SK-N-SH (cell line): Measurements from ENCODE around the gene TCEAL7. TPM values are rescaled to one million over a fixed set of nuclear protein-coding genes. Genes with fewer than 3 reads are reported as not detected.
A peak's percentile ranks its signal among the peaks of the same experiment; 100 is the strongest.
"Not testable (repeated sequence)": the region's sequence is repeated elsewhere in the genome, so short reads cannot be mapped to it uniquely, and the experiment has no call there.

Experiments
- CTCF ChIA-PET: fragments of 300-600, 350-600 bp; formaldehyde crosslinking; extraction: SDS; loops from one replicate; lab custom pipeline; 2021; lab: Yijun Ruan, JAX
- POLR2A ChIA-PET: fragments of 350-600 bp; sonication (Branson Sonifier 250); formaldehyde crosslinking; extraction: SDS; loops from one replicate; lab custom pipeline; 2020; ENCODE audit warnings: antibody characterized with exemption, inconsistent platforms; lab: Yijun Ruan, JAX
- DNase-seq: peaks from one replicate; pipeline ENCODE4 v3.0.0; 2012
- H2AFZ ChIP-seq: fragments of 200-600 bp; sonication (generic); 2 replicates; pipeline ENCODE4 v1.8.1; 2016; ENCODE audit warnings: antibody characterized with exemption, mild to moderate bottlenecking, low read depth
- H3F3A ChIP-seq: fragments of 200-600 bp; sonication (generic); replicated peaks from 2 replicates; pipeline ENCODE3; 2016; ENCODE audit warnings: antibody characterized with exemption, mild to moderate bottlenecking; ENCODE audit not compliant: insufficient read depth
- H3K27ac ChIP-seq, 2 experiments: fragments of 200-500 bp in 1 of 2; fragments of 200-600 bp in 1 of 2; sonication (Bioruptor generic) in 1 of 2; sonication (generic), shearing (Covaris generic) in 1 of 2; 2 replicates each; pipeline versions ENCODE4 v1.5.1 to v1.6.1; 2014 to 2016; ENCODE audit warnings: low read depth in 2 of 2, inconsistent platforms in 1 of 2, low read length in 1 of 2, mild to moderate bottlenecking in 1 of 2, mixed read lengths in 1 of 2
- H3K27me3 ChIP-seq: fragments of 200-600 bp; sonication (generic), shearing (Covaris generic); 2 replicates; pipeline ENCODE4 v1.6.1; 2016; ENCODE audit warnings: mixed run types; ENCODE audit not compliant: insufficient read depth
- H3K36me3 ChIP-seq, 2 experiments: fragments of 200-500 bp in 1 of 2; fragments of 200-600 bp in 1 of 2; sonication (Bioruptor generic) in 1 of 2; sonication (generic) in 1 of 2; replicated peaks in 1 of 2; 2 replicates each; pipeline versions ENCODE3 to v1.5.1; 2014 to 2016; ENCODE audit warnings: low read length in 1 of 2, mild to moderate bottlenecking in 1 of 2; ENCODE audit not compliant: insufficient read depth in 2 of 2, control insufficient read depth in 1 of 2
- H3K4me1 ChIP-seq, 2 experiments: fragments of 200-500 bp in 1 of 2; fragments of 200-600 bp in 1 of 2; sonication (Bioruptor generic) in 1 of 2; sonication (generic), shearing (Covaris generic) in 1 of 2; 2 replicates each; pipeline versions ENCODE4 v1.5.1 to v1.6.1; 2014 to 2016; ENCODE audit warnings: low read depth in 1 of 2, low read length in 1 of 2, mixed run types in 1 of 2; ENCODE audit not compliant: insufficient read depth in 2 of 2, control insufficient read depth in 1 of 2
- H3K4me2 ChIP-seq: fragments of 200-600 bp; sonication (generic), shearing (Covaris generic); 2 replicates; pipeline ENCODE4 v1.6.1; 2017; ENCODE audit warnings: mixed run types
- H3K4me3 ChIP-seq, 2 experiments: fragments of 200-500 bp in 1 of 2; fragments of 200-600 bp in 1 of 2; sonication (Bioruptor generic) in 1 of 2; sonication (generic), shearing (Covaris generic) in 1 of 2; 2 replicates each; pipeline versions ENCODE4 v1.5.1 to v1.8.1; 2014 to 2016; ENCODE audit warnings: low read depth in 2 of 2, inconsistent platforms in 1 of 2, low read length in 1 of 2, mild to moderate bottlenecking in 1 of 2, mixed read lengths in 1 of 2, moderate library complexity in 1 of 2
- H3K79me2 ChIP-seq: fragments of 200-600 bp; sonication (generic); 2 replicates; pipeline ENCODE4 v1.8.1; 2017; ENCODE audit warnings: mild to moderate bottlenecking; ENCODE audit not compliant: insufficient read depth
- H3K9ac ChIP-seq: fragments of 200-600 bp; sonication (generic); 2 replicates; pipeline ENCODE4 v1.6.1; 2017; ENCODE audit warnings: mixed run types
- H3K9me2 ChIP-seq: fragments of 200-600 bp; sonication (generic); 2 replicates; pipeline ENCODE4 v1.6.1; 2017; ENCODE audit warnings: mixed run types
- H3K9me3 ChIP-seq: fragments of 200-600 bp; sonication (generic); 2 replicates; pipeline ENCODE4 v1.6.1; 2017; ENCODE audit warnings: mixed run types, mild to moderate bottlenecking, moderate library complexity
- H4K20me1 ChIP-seq: fragments of 200-600 bp; sonication (generic); 2 replicates; pipeline ENCODE4 v1.6.1; 2017; ENCODE audit warnings: mild to moderate bottlenecking, mixed run types; ENCODE audit not compliant: insufficient read depth
- CHD2 ChIP-seq: fragments of 150-350 bp; IDR thresholded peaks from 2 replicates; pipeline ENCODE4 v1.6.1; 2018; ENCODE audit warnings: low read length; ENCODE audit not compliant: partially characterized antibody
- EP300 ChIP-seq, 2 experiments: IDR thresholded peaks; 2 replicates each; pipeline versions ENCODE4 v1.4.0 to v1.6.1; 2012; ENCODE audit warnings: borderline replicate concordance in 1 of 2, low read depth in 1 of 2, low read length in 1 of 2
- FOXM1 ChIP-seq: IDR thresholded peaks from 2 replicates; pipeline ENCODE4 v1.4.0; 2012; ENCODE audit warnings: low read depth, mild to moderate bottlenecking
- GABPA ChIP-seq: IDR thresholded peaks from 2 replicates; pipeline ENCODE4 v1.4.0; 2012; ENCODE audit warnings: low read depth, mild to moderate bottlenecking
- GATA2 ChIP-seq: sonication (generic); formaldehyde crosslinking; IDR thresholded peaks from 2 replicates; pipeline ENCODE4 v1.5.0; 2020; ENCODE audit warnings: mild to moderate bottlenecking, missing genetic modification reagents
- MXI1 ChIP-seq: IDR thresholded peaks from 2 replicates; pipeline ENCODE4 v1.6.1; 2012; ENCODE audit warnings: mild to moderate bottlenecking, low read depth, low read length, improper control_type of control experiment
- NRF1 ChIP-seq: IDR thresholded peaks from 2 replicates; pipeline ENCODE4 v1.6.1; 2012; ENCODE audit warnings: low read depth, mild to moderate bottlenecking, low read length
- RCOR1 ChIP-seq: fragments of 150-350 bp; IDR thresholded peaks from 2 replicates; pipeline ENCODE4 v1.6.1; 2017; ENCODE audit warnings: antibody characterized with exemption, low read length
- SIN3A ChIP-seq: IDR thresholded peaks from 2 replicates; pipeline ENCODE4 v1.6.1; 2012; ENCODE audit warnings: low read depth, mild to moderate bottlenecking, low read length, moderate library complexity, borderline replicate concordance
- SMC3 ChIP-seq: IDR thresholded peaks from 2 replicates; pipeline ENCODE4 v1.6.1; 2012; ENCODE audit warnings: low read depth, low read length, improper control_type of control experiment
- TCF12 ChIP-seq: IDR thresholded peaks from 2 replicates; pipeline ENCODE4 v1.4.0; 2012
- TEAD4 ChIP-seq: IDR thresholded peaks from 2 replicates; pipeline ENCODE4 v1.4.0; 2012; ENCODE audit warnings: mild to moderate bottlenecking, borderline replicate concordance; ENCODE audit not compliant: insufficient read depth
- YY1 ChIP-seq: IDR thresholded peaks from 2 replicates; pipeline ENCODE4 v1.4.0; 2012; ENCODE audit warnings: low read depth, mild to moderate bottlenecking
- WGBS: methylation state at CpG from one replicate; pipeline ENCODE4 v1.1.6; 2017; ENCODE audit warnings: low lambda C conversion rate; 5-methylcytosine and 5-hydroxymethylcytosine counted together
- polyA plus RNA-seq, 3 experiments: library from polyadenylated mRNA; depleted of rRNA; stranded (reverse); fragments of >200 nt; gene quantifications; 2 replicates each; pipeline ENCODE4 v1.2.3, GENCODE V29; 2012
- TF ChIP-seq, protein P1 (sequence below): IDR thresholded peaks from 2 replicates; pipeline ENCODE4 v1.4.0; 2012; ENCODE audit warnings: low read depth, borderline replicate concordance

The TCEAL7 gene
- polyA plus RNA-seq, 1 of the 3 experiments (the other 2 are of a cell fraction), result 20.2 TPM

GRCh38 chrX:103359605-103360004 lies 29.6 kb downstream of the TCEAL7 start:
- DNase-seq, H3F3A ChIP-seq, H3K4me3 ChIP-seq, H4K20me1 ChIP-seq, H2AFZ ChIP-seq, H3K27me3 ChIP-seq, H3K4me2 ChIP-seq, POLR2A ChIA-PET, H3K27ac ChIP-seq, CTCF ChIA-PET, H3K4me1 ChIP-seq, H3K36me3 ChIP-seq, H3K9ac ChIP-seq, H3K9me3 ChIP-seq, H3K9me2 ChIP-seq: not testable (repeated sequence)
- peaks cover 26% of the 10 kb centered on the region for H3K79me2 ChIP-seq
- 54% methylated on average over 3 of the region's 3 CpGs for WGBS

- Histone ChIP-seq H3K79me2 (peaks cover 26% of the 10 kb centered on the region), H3K4me2 (no peak overlapping the region), H3K9me3 (no peaks in the 10 kb centered on the region), H4K20me1 (no peaks in the 10 kb centered on the region), H2AFZ (no peak overlapping the region), H3K9me2 (no peaks in the 10 kb centered on the region), H3F3A (no peaks in the 10 kb centered on the region), H3K27me3 (no peaks in the 10 kb centered on the region), H3K4me1 (peaks cover 0 to 3% of the 10 kb centered on the region in 2 experiments; a peak in 2 of 4 replicates), H3K27ac (peak overlapping the region; percentile 22 to 24; a peak in 2 of 4 replicates), H3K9ac (no peak overlapping the region), H3K36me3 (peaks cover 7 to 9% of the 10 kb centered on the region in 2 experiments), H3K4me3 (no peak overlapping the region)
- DNase-seq, result peak; percentile 19
- WGBS, result 51% methylated on average over 2 of the region's 2 CpGs
- no peak for TF ChIP-seq GABPA
- no peak for TF ChIP-seq SIN3A
- TF ChIP-seq, protein P1, sequence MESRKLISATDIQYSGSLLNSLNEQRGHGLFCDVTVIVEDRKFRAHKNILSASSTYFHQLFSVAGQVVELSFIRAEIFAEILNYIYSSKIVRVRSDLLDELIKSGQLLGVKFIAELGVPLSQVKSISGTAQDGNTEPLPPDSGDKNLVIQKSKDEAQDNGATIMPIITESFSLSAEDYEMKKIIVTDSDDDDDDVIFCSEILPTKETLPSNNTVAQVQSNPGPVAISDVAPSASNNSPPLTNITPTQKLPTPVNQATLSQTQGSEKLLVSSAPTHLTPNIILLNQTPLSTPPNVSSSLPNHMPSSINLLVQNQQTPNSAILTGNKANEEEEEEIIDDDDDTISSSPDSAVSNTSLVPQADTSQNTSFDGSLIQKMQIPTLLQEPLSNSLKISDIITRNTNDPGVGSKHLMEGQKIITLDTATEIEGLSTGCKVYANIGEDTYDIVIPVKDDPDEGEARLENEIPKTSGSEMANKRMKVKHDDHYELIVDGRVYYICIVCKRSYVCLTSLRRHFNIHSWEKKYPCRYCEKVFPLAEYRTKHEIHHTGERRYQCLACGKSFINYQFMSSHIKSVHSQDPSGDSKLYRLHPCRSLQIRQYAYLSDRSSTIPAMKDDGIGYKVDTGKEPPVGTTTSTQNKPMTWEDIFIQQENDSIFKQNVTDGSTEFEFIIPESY, result no peak
- TF ChIP-seq TCF12, result no peak
- TF ChIP-seq FOXM1, result no peak
- POLR2A ChIA-PET, result no interaction called here
- CTCF ChIA-PET, result no interaction called here
Observed at GRCh38 chrX:103360092-103360491, 30.1 kb downstream of the TCEAL7 start.

GRCh38 chrX:103360916-103361315 lies 30.9 kb downstream of the TCEAL7 start:
- H3K4me2 ChIP-seq, result no peak overlapping the region
- H3K27me3 ChIP-seq, result no peaks in the 10 kb centered on the region
- POLR2A ChIA-PET, result no interaction called here
- H3K79me2 ChIP-seq, result peaks cover 24% of the 10 kb centered on the region
- peaks cover 0 to 3% of the 10 kb centered on the region in 2 experiments; a peak in 2 of 4 replicates for H3K4me1 ChIP-seq
- no peak for DNase-seq
- peak overlapping the region in 1 of 2 experiments; percentile 24; a peak in 1 of 4 replicates for H3K27ac ChIP-seq
- H3K9ac ChIP-seq, result no peak overlapping the region
- no peaks in the 10 kb centered on the region for H3F3A ChIP-seq
- H4K20me1 ChIP-seq, result no peaks in the 10 kb centered on the region
- TF ChIP-seq CHD2 (no peak), YY1 (no peak), GATA2 (CRISPR knock-in tag) (no peak), NRF1 (no peak), RCOR1 (no peak), TEAD4 (no peak), FOXM1 (no peak), SIN3A (no peak), EP300 (IDR thresholded peaks at IDR 0.05; ENCODE audit: borderline replicate concordance in 1 of 2, low read depth in 1 of 2, low read length in 1 of 2) (no peak), SMC3 (no peak), TCF12 (no peak), MXI1 (no peak)
- H3K9me3 ChIP-seq, result no peaks in the 10 kb centered on the region
- H3K4me3 ChIP-seq, result no peak overlapping the region
- H3K9me2 ChIP-seq, result no peaks in the 10 kb centered on the region
- H3K36me3 ChIP-seq, result peaks cover 7 to 9% of the 10 kb centered on the region in 2 experiments
- no peak overlapping the region for H2AFZ ChIP-seq
- CTCF ChIA-PET, result no interaction called here
- WGBS, result 50% methylated on average over 2 of the region's 2 CpGs
